GM23338 (cell line): ENCODE results near the gene AATF. TPM values are rescaled to one million over a fixed set of nuclear protein-coding genes. Genes with fewer than 3 reads are reported as not detected.
"Not testable (repeated sequence)": the region's sequence is repeated elsewhere in the genome, so short reads cannot be mapped to it uniquely, and the experiment has no call there.

Experiments
- ATAC-seq: fragments of 200-7000 bp; cut with Tn5 transposase; 3 replicates; pipeline ENCODE4 v1.9.1; 2020
- DNase-seq: peaks from one replicate; pipeline ENCODE4 v3.0.0-alpha.2; 2015; ENCODE audit warnings: low spot score
- H2AFZ ChIP-seq: fragments of 200-600 bp; sonication (generic); 2 replicates; pipeline ENCODE4 v1.8.0; 2016; ENCODE audit warnings: antibody characterized with exemption, mild to moderate bottlenecking, moderate library complexity
- H3F3A ChIP-seq: fragments of 200-600 bp; sonication (generic); replicated peaks from 2 replicates; pipeline ENCODE4 v1.8.0; 2017; ENCODE audit warnings: antibody characterized with exemption, mixed run types, low read depth
- H3K27ac ChIP-seq: fragments of 200-600 bp; sonication (generic); 2 replicates; pipeline ENCODE4 v1.6.1; 2016; ENCODE audit warnings: low read depth
- H3K27me3 ChIP-seq: fragments of 200-600 bp; sonication (generic); 2 replicates; pipeline ENCODE4 v1.8.0; 2016; ENCODE audit warnings: mild to moderate bottlenecking, mixed run types, moderate library complexity; ENCODE audit not compliant: insufficient read depth
- H3K36me3 ChIP-seq: fragments of 200-600 bp; sonication (generic); 2 replicates; pipeline ENCODE4 v1.8.0; 2016; ENCODE audit warnings: mild to moderate bottlenecking; ENCODE audit not compliant: insufficient read depth
- H3K4me1 ChIP-seq: fragments of 200-600 bp; sonication (generic); 2 replicates; pipeline ENCODE4 v1.8.0; 2016; ENCODE audit warnings: mild to moderate bottlenecking, moderate library complexity; ENCODE audit not compliant: insufficient read depth
- H3K4me2 ChIP-seq: fragments of 200-600 bp; sonication (generic); 2 replicates; pipeline ENCODE4 v1.7.1; 2017; ENCODE audit warnings: mixed run types
- H3K4me3 ChIP-seq: fragments of 200-600 bp; sonication (generic); 2 replicates; pipeline ENCODE4 v1.6.1; 2016; ENCODE audit warnings: mixed run types
- H3K79me2 ChIP-seq: fragments of 200-600 bp; sonication (generic); replicated peaks from 2 replicates; pipeline ENCODE4 v1.8.0; 2017; ENCODE audit warnings: mild to moderate bottlenecking; ENCODE audit not compliant: insufficient read depth
- H3K9me2 ChIP-seq: fragments of 200-600 bp; sonication (generic); 2 replicates; pipeline ENCODE4 v1.8.0; 2017; ENCODE audit not compliant: insufficient read depth
- H4K20me1 ChIP-seq: fragments of 200-600 bp; sonication (generic); replicated peaks from 2 replicates; pipeline ENCODE4 v1.8.0; 2017; ENCODE audit warnings: mild to moderate bottlenecking; ENCODE audit not compliant: insufficient read depth
- H3K27ac Mint-ChIP-seq: 2 replicates; pipeline ENCODE4 v1.8.0; 2020; ENCODE audit warnings: inconsistent platforms, mild to moderate bottlenecking, moderate library complexity, mixed read lengths
- H3K27me3 Mint-ChIP-seq: 3 replicates; pipeline ENCODE4 v1.8.0; 2022; ENCODE audit warnings: low read depth, mild to moderate bottlenecking, moderate library complexity, mixed read lengths, inconsistent platforms; ENCODE audit not compliant: insufficient read depth, poor library complexity
- H3K36me3 Mint-ChIP-seq: 3 replicates; pipeline ENCODE4 v1.8.0; 2021; ENCODE audit warnings: low read depth, mild to moderate bottlenecking, inconsistent platforms, moderate library complexity, mixed read lengths
- H3K4me1 Mint-ChIP-seq: 3 replicates; pipeline ENCODE4 v1.8.0; 2020; ENCODE audit warnings: mild to moderate bottlenecking, inconsistent platforms, mixed read lengths
- H3K4me3 Mint-ChIP-seq: 3 replicates; pipeline ENCODE4 v1.8.0; 2021; ENCODE audit warnings: moderate library complexity, mild to moderate bottlenecking, inconsistent platforms, mixed read lengths
- H3K9me3 Mint-ChIP-seq: 3 replicates; pipeline ENCODE4 v1.8.0; 2020; ENCODE audit warnings: moderate library complexity, mild to moderate bottlenecking, inconsistent platforms, mixed read lengths
- CREB1 ChIP-seq: fragments of 250-450 bp; sonication (Bioruptor Pico); IDR thresholded peaks from 2 replicates; pipeline ENCODE4 v1.5.0; 2020; ENCODE audit warnings: low read depth, mild to moderate bottlenecking, moderate library complexity
- ETS1 ChIP-seq: IDR thresholded peaks from 2 replicates; pipeline ENCODE4 v1.6.1; 2016; ENCODE audit warnings: antibody characterized with exemption
- EZH2 ChIP-seq: fragments of 200-600 bp; sonication (generic); IDR thresholded peaks from one replicate; pipeline ENCODE4 v1.8.0; 2017; ENCODE audit warnings: antibody characterized with exemption, mild to moderate bottlenecking, low read depth; ENCODE audit not compliant: unreplicated experiment
- EZH2phosphoT487 ChIP-seq: fragments of 200-600 bp; sonication (generic); IDR thresholded peaks from one replicate; pipeline ENCODE4 v1.8.1; 2018; ENCODE audit warnings: antibody characterized with exemption; ENCODE audit not compliant: unreplicated experiment
- JUNB ChIP-seq: IDR thresholded peaks from one replicate; pipeline ENCODE4 v1.6.1; 2016; ENCODE audit warnings: antibody characterized with exemption; ENCODE audit not compliant: unreplicated experiment
- NANOG ChIP-seq: IDR thresholded peaks from 2 replicates; pipeline ENCODE4 v1.6.1; 2016; ENCODE audit warnings: antibody characterized with exemption, borderline replicate concordance
- POLR2AphosphoS5 ChIP-seq: IDR thresholded peaks from 2 replicates; pipeline ENCODE4 v1.6.1; 2016; ENCODE audit warnings: antibody characterized with exemption, low read depth
- REST ChIP-seq: IDR thresholded peaks from one replicate; pipeline ENCODE4 v1.6.1; 2018; ENCODE audit warnings: antibody characterized with exemption; ENCODE audit not compliant: unreplicated experiment
- STAT1 ChIP-seq: IDR thresholded peaks from one replicate; pipeline ENCODE4 v1.6.1; 2016; ENCODE audit warnings: antibody characterized with exemption; ENCODE audit not compliant: unreplicated experiment
- ZNF114 ChIP-seq: fragments of 250-450 bp; sonication (Bioruptor Pico); IDR thresholded peaks from 2 replicates; pipeline ENCODE4 v1.5.0; 2020; ENCODE audit warnings: mild to moderate bottlenecking, moderate library complexity
- ZNF331 ChIP-seq: fragments of 250-450 bp; sonication (Bioruptor Pico); IDR thresholded peaks from 2 replicates; pipeline ENCODE4 v1.5.0; 2020; ENCODE audit warnings: low read depth, mild to moderate bottlenecking, moderate library complexity
- ZNF462 ChIP-seq: fragments of 250-450 bp; sonication (Bioruptor Pico); IDR thresholded peaks from 2 replicates; pipeline ENCODE4 v1.5.0; 2020; ENCODE audit warnings: mild to moderate bottlenecking, moderate library complexity
- polyA plus RNA-seq: library from polyadenylated mRNA; unstranded; fragments of >200 nt; fragmentation: Nextera tagmentation; extraction: Ambion mirVana; gene quantifications from 2 replicates; pipeline ENCODE4 v1.2.1, GENCODE V29; 2016
- total RNA-seq: library from RNA; depleted of rRNA; stranded (reverse); fragments of >200 nt; shearing (Covaris generic); gene quantifications from 2 replicates; pipeline ENCODE4 v1.2.3, GENCODE V29; 2014

Gene AATF
- total and polyA plus RNA-seq, 2 experiments from 2014 or later: 40.2 to 71.2 TPM

- not testable (repeated sequence) for DNase-seq, H3K4me3 Mint-ChIP-seq, H3F3A ChIP-seq, H3K27ac ChIP-seq, H2AFZ ChIP-seq, H3K4me1 Mint-ChIP-seq, H3K79me2 ChIP-seq, H4K20me1 ChIP-seq, H3K4me2 ChIP-seq, H3K9me3 Mint-ChIP-seq, H3K27ac Mint-ChIP-seq, H3K4me3 ChIP-seq, H3K27me3 ChIP-seq, ATAC-seq, H3K9me2 ChIP-seq, H3K36me3 ChIP-seq, H3K27me3 Mint-ChIP-seq, H3K4me1 ChIP-seq
- peaks cover 13% of the 10 kb centered on the region; the same call in 2 of the 3 replicates for H3K36me3 Mint-ChIP-seq
Measured at GRCh38 chr17:37073464-37073863, 124.7 kb downstream of the AATF start.

GRCh38 chr17:37079065-37079708 lies 130.4 kb downstream of the AATF start:
- Histone ChIP-seq H3K36me3 (no peaks in the 10 kb centered on the region), H2AFZ (no peak overlapping the region), H3K4me1 (peaks cover 16% of the 10 kb centered on the region), H3K79me2 (no peaks in the 10 kb centered on the region), H4K20me1 (no peaks in the 10 kb centered on the region), H3K27me3 (no peaks in the 10 kb centered on the region), H3K27ac (no peak overlapping the region), H3F3A (no peaks in the 10 kb centered on the region), H3K9me2 (no peaks in the 10 kb centered on the region), H3K4me2 (no peak overlapping the region), H3K4me3 (no peak overlapping the region)
- Mint-ChIP-seq H3K27me3 (peaks cover 6% of the 10 kb centered on the region), H3K4me1 (peaks cover 23% of the 10 kb centered on the region), H3K36me3 (peaks cover 17% of the 10 kb centered on the region), H3K4me3 (no peak overlapping the region), H3K9me3 (peaks cover 10% of the 10 kb centered on the region), H3K27ac (no peak overlapping the region)
- no peak for TF ChIP-seq EZH2
- no peak for TF ChIP-seq ETS1
- TF ChIP-seq STAT1: no peak
- no peak for TF ChIP-seq ZNF114 (CRISPR knock-in tag)
- TF ChIP-seq JUNB: no peak
- TF ChIP-seq NANOG: no peak
- TF ChIP-seq POLR2AphosphoS5: no peak
- no peak for TF ChIP-seq ZNF462
- TF ChIP-seq ZNF331 (CRISPR knock-in tag): no peak
- TF ChIP-seq REST: no peak
- TF ChIP-seq EZH2phosphoT487: no peak
- TF ChIP-seq CREB1: no peak
- no peak for DNase-seq
- ATAC-seq: no peak
